Activated effector memory CD4-positive, alpha-beta T cell treated with anti-CD3 and anti-CD28 coated beads, Interleukin-2, amount 50 U/mL, for 16 hours (primary cell): ENCODE results near the gene OMP.

ENCODE experiments used
- DNase-seq: peaks from one replicate; pipeline ENCODE4 v3.0.0-alpha.2; 2020

The OMP gene

DNA sequence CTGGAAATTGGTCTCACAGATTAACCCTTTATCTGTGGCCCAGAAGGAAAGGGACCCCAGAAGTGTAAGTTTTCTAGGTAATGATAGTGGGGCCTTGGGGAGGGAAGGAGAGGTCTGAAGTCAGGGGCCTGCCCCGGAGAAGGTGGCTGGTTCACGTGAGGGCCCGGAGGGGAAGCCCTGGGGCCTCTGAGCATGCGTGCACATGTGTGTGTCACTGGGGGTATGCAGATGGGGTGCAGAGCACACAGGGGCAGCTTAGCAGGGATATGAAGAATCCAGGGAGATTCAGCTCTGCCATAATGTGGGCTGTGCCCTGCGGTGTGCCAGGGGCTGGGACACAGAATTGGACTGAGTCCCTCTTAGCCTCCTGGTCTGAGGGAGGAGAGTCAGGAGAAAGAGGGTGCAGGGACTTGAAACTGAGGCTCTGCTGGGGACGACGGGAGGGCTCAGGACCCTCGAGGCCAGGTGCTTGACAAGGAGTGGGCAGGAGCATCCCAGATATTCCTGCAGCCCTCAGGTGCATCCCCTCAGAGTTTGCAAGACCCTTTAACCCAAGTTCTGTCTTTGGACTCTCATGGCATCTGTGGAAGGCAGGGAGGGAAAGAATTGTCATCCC is 40.9 kb downstream of the OMP start:
- no peak for DNase-seq

DNA sequence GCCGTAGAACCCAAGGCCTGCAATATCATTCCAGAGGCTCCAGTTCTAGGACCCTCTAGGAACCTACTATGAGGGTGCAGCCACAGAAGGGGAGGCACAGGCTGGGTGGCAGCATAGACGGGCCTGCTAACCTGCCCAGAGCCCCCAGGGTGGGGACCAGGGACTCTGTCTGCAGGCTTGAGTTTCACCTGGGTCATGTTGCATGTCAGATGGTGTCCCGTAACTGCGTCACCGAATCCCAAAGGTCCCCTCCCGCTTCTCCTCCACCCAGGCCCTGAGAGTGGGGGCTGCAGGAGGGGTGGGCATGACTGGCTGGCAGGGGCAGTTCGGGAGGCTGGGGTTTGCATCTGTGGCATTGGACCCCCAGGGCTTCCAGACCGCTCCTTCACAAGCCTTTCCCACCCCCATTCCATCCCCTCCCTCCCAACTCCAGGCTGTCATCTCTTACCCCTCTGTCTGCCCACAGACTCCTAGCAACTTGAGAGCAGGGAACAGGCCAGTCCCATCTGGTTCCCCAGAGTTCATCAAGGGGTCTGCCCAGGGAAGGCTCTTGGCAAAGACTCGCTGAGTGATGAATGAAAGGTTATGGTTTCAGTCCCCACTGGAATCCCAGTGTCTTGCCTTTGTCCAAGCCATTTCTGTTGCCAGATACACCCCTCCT is 41.7 kb downstream of the OMP start:
- no peak for DNase-seq

DNA sequence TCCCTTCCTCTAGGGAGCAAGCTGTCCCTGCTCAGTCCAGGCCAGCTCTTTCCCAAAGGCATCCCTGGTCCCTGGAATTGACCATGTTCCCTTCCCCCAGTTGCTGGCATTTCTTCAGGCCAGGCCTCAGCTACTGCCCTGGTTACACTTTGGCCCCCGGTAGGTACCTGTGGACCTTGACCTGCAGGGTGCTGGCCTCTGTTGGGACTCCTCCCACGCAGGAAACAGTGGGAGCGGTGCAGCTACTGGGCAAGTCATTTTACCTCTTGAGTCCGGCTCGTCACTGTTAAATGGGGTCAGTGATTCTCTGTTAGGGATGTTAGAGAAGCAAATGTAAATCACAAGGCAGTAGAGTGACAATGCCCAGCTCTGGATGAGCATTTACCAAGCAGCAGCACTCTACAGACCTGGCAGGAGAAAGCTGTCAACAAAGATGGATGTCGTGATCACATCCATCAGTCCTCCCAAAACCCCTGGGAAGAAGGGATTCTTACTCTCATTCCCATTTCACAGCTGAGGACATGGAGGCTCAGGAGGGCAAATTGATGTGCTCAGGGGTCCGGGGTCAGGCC is 42.3 kb downstream of the OMP start:
- DNase-seq, result no peak

DNA sequence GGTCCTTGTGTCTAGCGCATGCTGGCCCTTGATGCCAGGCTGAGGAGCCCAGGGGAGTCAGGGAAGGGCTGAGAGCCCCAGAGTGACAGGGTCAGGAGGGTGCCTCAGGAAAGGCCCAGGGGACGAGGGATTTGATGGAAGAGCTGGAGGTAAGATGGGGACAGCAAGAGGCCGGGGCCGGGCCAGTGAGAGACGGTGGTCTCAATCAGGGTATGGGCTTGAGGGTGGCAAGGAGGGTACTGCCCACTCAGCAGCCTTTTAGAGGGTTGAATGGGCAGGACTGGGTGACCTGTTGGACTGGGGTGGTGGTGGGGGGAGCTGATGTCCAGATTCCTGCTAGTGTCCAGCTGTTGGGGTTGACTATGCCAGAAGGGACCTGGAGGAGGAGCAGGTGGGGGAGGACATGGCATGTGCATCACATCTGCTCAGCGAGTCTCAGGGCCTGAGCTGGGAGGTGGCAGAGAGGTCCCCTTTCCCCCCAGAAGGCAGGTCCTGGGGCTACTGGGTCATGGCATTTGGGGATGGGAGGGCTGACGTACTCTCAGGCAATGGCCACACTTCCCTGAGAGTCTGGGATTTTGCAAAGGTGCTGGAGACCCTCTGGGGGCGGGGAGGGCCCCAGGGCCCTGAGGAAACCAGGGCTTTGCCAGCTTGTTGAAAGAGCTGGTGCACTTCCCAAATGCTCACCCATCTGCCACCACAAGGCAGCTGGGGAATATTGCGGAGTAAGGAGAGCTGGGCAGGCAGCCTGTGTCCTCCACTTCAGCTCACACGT is 43.8 kb downstream of the OMP start:
- no peak for DNase-seq

DNA sequence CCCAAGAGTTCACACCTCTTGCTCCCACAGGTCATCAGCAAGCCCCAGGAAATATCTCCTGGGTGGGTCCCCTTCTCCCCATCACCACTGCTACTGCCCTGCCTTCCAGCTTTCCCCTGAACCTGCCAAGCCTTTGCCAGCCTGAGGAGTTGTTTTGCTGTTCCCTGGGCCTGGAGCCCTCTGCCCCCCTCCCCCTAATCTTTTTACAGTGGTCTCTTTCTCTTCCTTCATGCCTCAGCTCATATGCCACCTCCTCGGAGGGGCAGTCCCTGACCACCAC is 44.3 kb downstream of the OMP start:
- DNase-seq, result no peak

DNA sequence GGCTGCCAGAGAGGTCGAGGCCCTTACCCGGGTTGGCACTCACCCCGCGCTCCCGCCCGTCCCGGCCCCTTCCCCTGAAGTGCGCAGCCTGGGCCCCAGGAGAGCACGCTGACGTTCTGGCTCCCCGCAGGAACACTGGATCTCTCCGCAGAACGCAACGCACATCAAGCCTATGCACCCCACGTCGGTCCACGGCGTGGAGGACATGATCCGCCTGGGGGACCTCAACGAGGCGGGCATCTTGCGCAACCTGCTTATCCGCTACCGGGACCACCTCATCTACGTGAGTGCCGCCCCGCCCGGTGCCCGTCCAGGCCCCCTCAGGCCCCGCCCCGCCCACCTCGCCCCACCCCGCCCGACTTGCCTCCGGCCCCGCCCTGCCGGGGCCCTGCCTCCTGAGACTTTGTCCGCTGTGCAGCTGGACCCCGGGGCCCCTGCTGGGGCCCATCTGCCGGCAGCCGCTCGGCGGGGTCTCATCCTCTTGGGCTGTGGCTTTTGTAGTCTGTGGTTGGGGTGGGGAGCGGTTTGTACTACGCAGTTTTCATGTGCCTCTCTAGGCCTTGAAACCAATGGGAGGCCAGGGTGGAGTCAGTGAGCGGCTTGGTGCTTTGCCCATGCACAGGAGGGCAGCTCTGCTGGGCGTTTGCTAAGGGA is 45.2 kb downstream of the OMP start:
- DNase-seq, result peak; percentile 72

DNA sequence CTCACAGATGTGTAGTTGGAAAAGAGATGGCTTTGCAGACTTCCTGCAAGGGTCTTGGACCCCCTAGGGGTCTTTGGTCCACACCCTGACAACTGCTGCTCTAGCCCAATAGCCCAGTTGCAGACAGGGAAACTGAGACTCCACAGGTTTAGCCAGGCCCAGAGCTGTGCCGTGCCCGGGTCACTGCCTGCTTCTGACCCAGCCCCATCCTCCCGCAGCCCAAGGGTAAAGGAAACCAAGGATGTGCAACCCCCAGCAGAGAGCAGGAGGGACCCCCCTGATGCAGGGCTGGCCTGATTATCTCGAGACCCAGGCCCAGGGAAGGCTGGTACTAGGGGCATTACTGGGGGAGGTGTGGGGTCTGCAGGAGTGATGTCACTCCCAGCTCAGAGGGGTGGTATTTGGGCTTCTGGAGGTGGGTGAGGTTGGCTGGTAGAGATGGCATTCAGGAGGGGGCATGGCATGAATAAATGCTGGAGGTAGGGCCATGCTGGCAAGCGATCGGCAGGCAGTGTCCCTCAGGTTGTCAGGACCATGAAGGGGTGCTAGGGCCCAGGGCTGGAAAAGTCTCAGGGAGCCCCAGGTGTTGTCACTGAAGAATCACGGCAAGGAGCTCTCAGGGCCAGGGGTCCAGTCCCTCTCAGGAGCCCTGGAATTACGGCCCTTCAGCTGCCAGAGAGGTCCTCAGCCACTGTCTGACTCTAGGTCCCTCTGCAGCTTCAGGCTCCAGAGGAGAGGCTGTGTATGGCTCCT is 46.5 kb downstream of the OMP start:
- no peak for DNase-seq

DNA sequence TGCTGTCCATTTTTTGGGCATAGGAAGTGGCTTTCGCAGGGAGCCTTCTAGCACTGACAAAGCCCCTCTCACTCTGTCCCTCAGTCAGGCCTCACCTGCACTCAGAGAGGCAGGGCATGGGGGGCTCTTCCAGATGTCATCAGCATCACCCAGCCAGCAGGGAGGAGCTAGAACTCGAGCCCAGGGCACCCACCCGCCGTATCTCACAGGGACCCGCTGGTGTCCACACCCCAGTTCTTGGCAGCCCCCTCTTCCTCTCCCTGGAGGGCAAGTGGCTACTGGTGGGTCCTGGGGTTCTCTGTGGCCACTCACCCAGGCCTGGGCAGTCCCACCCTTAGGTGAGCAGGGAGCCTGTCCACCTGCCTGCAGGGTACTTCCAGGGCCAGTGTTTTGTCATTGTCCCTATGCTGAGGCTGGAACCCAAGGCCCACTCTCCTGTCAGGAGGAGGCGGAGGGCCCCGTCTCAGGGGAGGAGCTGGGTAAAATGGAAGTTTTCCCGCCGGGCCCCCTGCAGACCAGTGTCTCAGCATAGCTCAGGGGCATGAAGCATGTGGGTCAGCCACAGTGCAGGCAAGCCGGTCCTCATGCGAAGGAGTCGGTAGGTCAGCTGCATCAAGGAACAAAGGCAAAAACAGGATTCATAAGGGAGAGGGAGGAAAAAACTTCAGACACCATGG is 47.2 kb downstream of the OMP start:
- DNase-seq, result no peak

DNA sequence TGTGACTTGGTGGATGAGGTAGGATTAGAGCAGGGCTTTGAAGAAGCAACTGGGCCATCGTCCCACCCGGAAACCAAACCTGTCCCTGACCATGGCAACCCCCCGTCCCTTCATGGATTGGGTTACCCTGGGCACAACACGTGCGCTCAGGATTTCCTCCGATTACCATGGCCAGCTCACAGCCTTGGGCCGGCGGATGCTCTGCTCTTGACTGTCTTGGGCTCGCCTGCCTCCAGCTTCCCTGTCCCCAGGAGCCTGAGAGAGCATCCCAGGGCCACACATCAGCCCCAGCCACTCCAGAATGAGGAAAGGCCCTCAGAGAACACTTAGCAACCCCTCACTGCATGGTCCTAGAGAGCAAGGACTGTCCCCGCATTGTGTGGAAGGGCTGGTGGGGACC is 48.2 kb downstream of the OMP start:
- no peak for DNase-seq

DNA sequence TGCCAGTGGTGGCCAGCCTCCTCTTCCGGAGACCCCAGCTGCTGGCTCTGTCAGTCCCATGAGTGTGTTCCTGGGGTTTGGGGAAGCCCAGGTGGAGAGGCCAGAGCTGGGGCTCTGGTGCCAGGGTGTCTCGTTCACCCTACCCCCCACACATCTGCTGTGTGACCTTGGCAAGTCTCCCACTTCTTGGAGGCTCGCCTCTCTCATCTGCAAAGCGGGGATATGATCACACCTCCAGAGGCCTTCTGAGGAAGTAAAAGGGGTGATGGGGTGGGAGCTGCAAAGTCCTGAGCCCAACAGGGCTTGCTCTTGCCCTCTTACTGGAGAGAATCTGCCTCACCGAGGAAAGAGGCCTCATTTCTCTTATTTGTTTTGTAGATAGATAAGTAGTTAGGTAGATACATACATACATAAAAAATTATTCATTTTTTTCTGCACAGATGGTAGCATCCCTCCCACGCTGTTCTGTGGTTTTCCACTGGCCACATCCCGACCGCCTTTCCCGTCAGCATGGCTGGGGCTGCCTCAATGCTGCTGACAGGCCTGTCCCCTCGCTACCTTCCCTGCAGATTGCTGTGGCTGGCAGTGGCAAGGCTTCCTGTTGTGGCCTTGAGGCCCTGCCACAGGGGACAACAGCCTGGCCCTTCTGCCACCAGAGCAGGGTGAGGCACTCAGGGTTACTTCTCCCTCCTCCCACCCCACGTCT is 49.3 kb downstream of the OMP start:
- DNase-seq, result peak; percentile 80

DNA sequence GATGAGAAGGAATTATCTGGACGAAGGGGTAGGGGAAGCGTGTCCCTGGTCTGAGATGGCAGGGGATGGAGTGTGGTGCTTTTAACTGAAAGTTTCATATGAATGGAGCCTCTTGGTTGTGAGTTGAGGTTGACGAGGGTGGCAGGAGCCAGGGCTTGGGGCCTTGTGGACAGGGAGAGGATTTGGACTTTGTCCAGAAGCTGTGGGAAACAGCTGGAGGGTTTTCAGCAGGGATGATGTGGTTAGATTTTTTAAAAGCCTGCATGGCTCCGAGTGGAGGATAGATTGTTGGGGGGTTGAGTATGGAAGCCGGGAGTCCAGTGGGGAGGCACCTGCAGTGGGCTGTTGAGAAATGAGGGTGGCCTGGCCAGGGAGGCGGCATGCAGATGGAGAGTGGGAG is 50.2 kb downstream of the OMP start:
- DNase-seq, result no peak
